H1 (cell line): ENCODE measurements around the gene ABHD13. TPM values are rescaled to one million over a fixed set of nuclear protein-coding genes. Genes with fewer than 3 reads are reported as not detected.

Source experiments
- ASH2L ChIP-seq: fragments of 200-600, 300-600 bp; sonication (generic); IDR thresholded peaks from one replicate; pipeline ENCODE4 v1.7.1; 2017; ENCODE audit warnings: low read length
- CHD7 ChIP-seq: fragments of 300-600 bp; sonication (generic); IDR thresholded peaks from 2 replicates; pipeline ENCODE4 v1.7.1; 2012; ENCODE audit warnings: low read length, moderate library complexity, mild to moderate bottlenecking, inconsistent platforms; ENCODE audit not compliant: insufficient replicate concordance
- HDAC6 ChIP-seq: IDR thresholded peaks from one replicate; pipeline ENCODE4 v1.7.1; 2012; ENCODE audit warnings: low read depth, mild to moderate bottlenecking, inconsistent platforms, low read length, moderate library complexity
- JUND ChIP-seq: IDR thresholded peaks from 2 replicates; pipeline ENCODE4 v1.6.1; 2011; ENCODE audit warnings: mild to moderate bottlenecking, improper control_type of control experiment, low read length
- POU5F1 ChIP-seq: IDR thresholded peaks from 2 replicates; pipeline ENCODE4 v1.6.1; 2011; ENCODE audit warnings: low read depth, mild to moderate bottlenecking, low read length, moderate library complexity
- RAD21 ChIP-seq, 2 experiments: IDR thresholded peaks in 1 of 2; conservative IDR thresholded peaks in 1 of 2; 2 replicates each; pipeline ENCODE4 v1.6.1; 2011; ENCODE audit warnings: low read depth in 2 of 2, low read length in 2 of 2, improper control_type of control experiment in 1 of 2, inconsistent platforms in 1 of 2, mild to moderate bottlenecking in 1 of 2, moderate library complexity in 1 of 2
- RBBP5 ChIP-seq: IDR thresholded peaks from 2 replicates; pipeline ENCODE4 v1.7.1; 2012; ENCODE audit warnings: low read depth, mild to moderate bottlenecking, inconsistent platforms, low read length, moderate library complexity, borderline replicate concordance
- SP4 ChIP-seq: IDR thresholded peaks from 2 replicates; pipeline ENCODE4 v1.6.1; 2012; ENCODE audit warnings: low read length, inconsistent platforms
- TCF12 ChIP-seq: IDR thresholded peaks from 2 replicates; pipeline ENCODE4 v1.6.1; 2011; ENCODE audit warnings: low read depth, mild to moderate bottlenecking, low read length
- YY1 ChIP-seq: IDR thresholded peaks from 2 replicates; pipeline ENCODE4 v1.6.1; 2011; ENCODE audit warnings: low read depth, mild to moderate bottlenecking, low read length
- polyA plus RNA-seq, 7 experiments: library from polyadenylated mRNA; depleted of rRNA in 3 of 7; stranded (reverse) in 5 of 7; unstranded in 2 of 7; fragments of >200 nt in 5 of 7; fragments of 200-250 nt in 2 of 7; gene quantifications; 1 replicate in 5 of 7; 2 replicates in 1 of 7; 4 replicates in 1 of 7; pipeline versions ENCODE4 v1.2.1 to v1.2.3, GENCODE V29; 2011 to 2013; ENCODE audit warnings: missing spikeins in 2 of 7, mixed read lengths in 2 of 7
- total RNA-seq: library from RNA; stranded (reverse); fragmentation: NEBNext Ultra II Directional; extraction: Animal tissue kit (Norgen Biotek cat#: 25700); gene quantifications from 2 replicates; pipeline ENCODE4 v1.2.1, GENCODE V29; 2021

ABHD13 gene
- total and polyA plus RNA-seq, 2 of the 8 experiments (the other 6 are each of a cell fraction or from before 2014, with no cell fraction given) = 3.5 to 6.6 TPM

- TF ChIP-seq CHD7 = no peak
- no peak for TF ChIP-seq JUND
- TF ChIP-seq ASH2L = peak; percentile 98
- TF ChIP-seq RBBP5 = peak; percentile 98
- TF ChIP-seq POU5F1 = no peak
- TF ChIP-seq SP4 = no peak; the same call in 1 of the 2 replicates
- TF ChIP-seq YY1 = no peak
- TF ChIP-seq RAD21 (IDR thresholded peaks at IDR 0.05 in 1 of 2, conservative IDR thresholded peaks at IDR 0.05 in 1 of 2; ENCODE audit: low read depth in 2 of 2, low read length in 2 of 2) = no peak; a peak in 1 of 4 replicates
- TF ChIP-seq TCF12 = 0 out of 2 replicates have a peak, but pooled peaks have one; percentile 70
- no peak for TF ChIP-seq HDAC6
These were observed at the start of gene ABHD13 (continued) for GRCh38 chr13:108218044-108218974.
